ENCODE measurements around the gene CYP24A1. TPM values are rescaled to one million over a fixed set of nuclear protein-coding genes. Genes with fewer than 3 reads are reported as not detected.

The CYP24A1 gene
- polyA plus RNA-seq, 1 of the 3 experiments (the other 2 are of a cell fraction) = 8.8 TPM

- ChIA-PET CTCF (interaction anchor here (0.8 to 5.2 kb wide), 3 partner anchors 44 to 68 kb away, joined by 3 to 22 read pairs (median 3); partner anchors contain the start of gene PFDN4), POLR2A (no interaction called here)
- Histone ChIP-seq H3K9me3 (no peaks in the 10 kb centered on the region), H3K4me1 (ENCODE audit: control insufficient read depth in 1 of 2, insufficient read depth in 2 of 2, low read depth in 1 of 2, low read length in 1 of 2) (peaks cover 0 to 6% of the 10 kb centered on the region in 2 experiments; a peak in 2 of 4 replicates), H3K36me3 (replicated peaks in 1 of 2; ENCODE audit: control insufficient read depth in 1 of 2, insufficient read depth in 2 of 2, low read length in 1 of 2) (no peaks in the 10 kb centered on the region), H3K4me3 (ENCODE audit: low read depth in 2 of 2, low read length in 1 of 2) (no peak overlapping the region), H3K4me2 (no peak overlapping the region), H3K9ac (peak overlapping the region; percentile 56; the same call in 1 of the 2 replicates), H3K27me3 (ENCODE audit: insufficient read depth) (no peaks in the 10 kb centered on the region), H4K20me1 (ENCODE audit: insufficient read depth) (no peaks in the 10 kb centered on the region), H3K9me2 (no peaks in the 10 kb centered on the region), H3K27ac (ENCODE audit: low read depth in 2 of 2, low read length in 1 of 2) (peak overlapping the region in 1 of 2 experiments; percentile 81; a peak in 2 of 4 replicates), H2AFZ (ENCODE audit: low read depth) (no peak overlapping the region), H3F3A (replicated peaks; ENCODE audit: insufficient read depth) (peaks cover 29% of the 10 kb centered on the region), H3K79me2 (ENCODE audit: insufficient read depth) (no peaks in the 10 kb centered on the region)
- TF ChIP-seq NRF1 (IDR thresholded peaks at IDR 0.05; ENCODE audit: low read depth, low read length) (no peak), JUND (IDR thresholded peaks at IDR 0.05) (no peak), FOXM1 (IDR thresholded peaks at IDR 0.05; ENCODE audit: low read depth) (no peak), USF1 (IDR thresholded peaks at IDR 0.05; ENCODE audit: borderline replicate concordance, low read depth) (no peak)
- no peak for DNase-seq
- WGBS (ENCODE audit: low lambda C conversion rate) = 45% methylated on average over 6 of the region's 6 CpGs
Measured at GRCh38 chr20:54140067-54140466, 33.7 kb downstream of the CYP24A1 start.

- Histone ChIP-seq H3K27me3 (ENCODE audit: insufficient read depth) (no peaks in the 10 kb centered on the region), H3K4me2 (no peak overlapping the region), H3K79me2 (ENCODE audit: insufficient read depth) (no peaks in the 10 kb centered on the region), H3K9ac (no peak overlapping the region), H3K27ac (ENCODE audit: low read depth in 2 of 2, low read length in 1 of 2) (no peak overlapping the region), H3K9me3 (no peaks in the 10 kb centered on the region), H2AFZ (ENCODE audit: low read depth) (no peak overlapping the region), H3K36me3 (replicated peaks in 1 of 2; ENCODE audit: control insufficient read depth in 1 of 2, insufficient read depth in 2 of 2, low read length in 1 of 2) (no peaks in the 10 kb centered on the region), H3K9me2 (no peaks in the 10 kb centered on the region), H4K20me1 (ENCODE audit: insufficient read depth) (no peaks in the 10 kb centered on the region), H3K4me3 (ENCODE audit: low read depth in 2 of 2, low read length in 1 of 2) (no peak overlapping the region), H3F3A (replicated peaks; ENCODE audit: insufficient read depth) (peaks cover 38% of the 10 kb centered on the region), H3K4me1 (ENCODE audit: control insufficient read depth in 1 of 2, insufficient read depth in 2 of 2, low read depth in 1 of 2, low read length in 1 of 2) (peaks cover 0 to 9% of the 10 kb centered on the region in 2 experiments; a peak in 3 of 4 replicates)
- TF ChIP-seq CTCF (IDR thresholded peaks at IDR 0.05) = no peak
- TF ChIP-seq FOSL2 (IDR thresholded peaks at IDR 0.05; ENCODE audit: borderline replicate concordance, low read depth) = peak; percentile 42; the same call in 1 of the 2 replicates
- TF ChIP-seq JUND (IDR thresholded peaks at IDR 0.05) = peak; percentile 24; the same call in 1 of the 2 replicates
- TF ChIP-seq PBX3 (IDR thresholded peaks at IDR 0.05) = peak; percentile 35; the same call in 1 of the 2 replicates
- DNase-seq = no peak
- 85% methylated on average over 7 of the region's 7 CpGs for WGBS (ENCODE audit: low lambda C conversion rate)
- POLR2A ChIA-PET = no interaction called here
- CTCF ChIA-PET = interaction anchor here (5.2 kb wide), 1 partner anchor 60 kb away, joined by 22 read pairs; no protein-coding TSS in a partner anchor
Measured at GRCh38 chr20:54139188-54139587, 34.6 kb downstream of the CYP24A1 start.

Data from SK-N-SH (cell line).